GM18909 (cell line): ENCODE data around the gene MINDY4B.

Experiments used
- ATAC-seq: cut with Tn5 transposase; IDR thresholded peaks from one replicate; pipeline ENCODE4 v1.9.1; 2021; ENCODE audit warnings: mild to moderate bottlenecking; ENCODE audit not compliant: unreplicated experiment, poor library complexity

Gene MINDY4B

DNA sequence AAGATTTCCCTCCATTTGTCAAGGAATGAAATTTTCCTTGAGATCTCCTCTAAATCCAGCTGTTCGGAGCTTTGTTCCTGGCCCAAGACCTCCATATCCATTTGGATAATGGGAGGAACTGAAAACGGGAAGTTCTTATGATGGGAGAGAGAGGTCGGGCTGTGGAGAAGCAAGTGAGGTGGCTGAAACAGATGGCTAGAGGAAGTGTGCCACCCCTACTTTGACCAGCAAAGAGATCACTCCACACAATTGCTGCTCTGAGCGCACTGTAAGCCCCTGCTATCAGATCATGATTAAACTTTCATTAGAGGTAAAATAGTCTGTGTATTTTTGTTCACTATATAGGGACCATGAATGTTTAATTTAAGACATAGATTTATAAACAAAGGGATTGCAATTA, at the start of gene MINDY4B:
Gene MINDY4B, minus strand, starts transcription at position 101 of the 400 bp plus-strand sequence. Its CDS starts 0 bp downstream, at position 101.
- no peak for ATAC-seq

DNA sequence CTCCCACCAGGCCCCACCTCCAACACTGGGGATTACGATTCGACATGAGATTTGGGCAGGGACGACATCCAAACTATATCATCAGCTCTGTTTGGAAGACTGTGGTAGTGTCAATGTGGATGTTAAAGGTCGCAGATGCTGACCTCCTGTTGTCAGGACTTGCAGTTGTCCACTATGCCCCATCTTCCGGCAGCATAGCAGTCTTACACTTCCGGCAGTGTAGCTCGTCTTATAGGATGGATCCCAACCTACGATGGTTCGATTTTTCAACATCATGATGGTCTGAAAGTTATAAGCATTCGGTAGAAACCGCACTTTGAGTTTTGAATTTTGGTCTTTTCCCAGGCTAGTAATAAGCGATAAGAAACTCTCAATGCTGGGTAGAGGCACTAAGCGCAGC, 46.7 kb upstream of the MINDY4B start:
- ATAC-seq, result no peak

DNA sequence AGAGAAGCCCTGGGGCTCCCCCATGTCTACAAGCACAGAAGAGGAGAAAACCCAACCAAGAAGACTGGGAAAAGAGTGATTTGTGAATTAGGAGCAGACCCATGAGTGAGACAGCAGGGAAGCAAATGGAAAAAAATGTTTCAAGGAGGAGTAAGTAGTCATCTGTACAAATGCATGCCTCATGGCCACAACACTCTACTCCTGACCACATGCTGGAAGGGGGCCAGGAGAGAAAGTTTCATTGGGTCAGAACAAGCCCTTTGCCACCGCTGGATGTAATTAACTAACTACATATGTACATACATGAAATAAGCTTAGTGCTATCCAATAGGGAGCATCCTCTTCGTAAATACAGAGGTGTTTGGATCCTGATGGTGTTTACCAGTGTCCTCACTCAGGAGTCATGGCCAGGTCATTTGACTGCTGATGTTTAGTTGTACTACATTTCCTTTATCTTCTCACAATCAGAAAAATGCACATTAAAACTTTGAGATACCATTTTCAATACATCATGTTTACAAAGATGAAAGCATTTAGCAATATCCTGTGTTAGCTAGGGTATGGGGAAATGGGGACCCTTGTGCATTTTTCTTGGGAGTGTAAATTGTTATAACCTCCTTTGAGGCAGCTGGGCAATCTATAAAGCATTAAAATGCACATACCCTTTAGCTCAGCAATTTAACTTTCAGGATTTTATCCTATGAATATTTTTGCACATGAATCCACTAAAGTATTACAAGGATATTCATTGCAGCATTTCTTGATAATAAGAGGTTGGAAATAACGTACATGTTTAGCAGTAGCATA, 40.2 kb upstream of the MINDY4B start:
- ATAC-seq, result no peak

DNA sequence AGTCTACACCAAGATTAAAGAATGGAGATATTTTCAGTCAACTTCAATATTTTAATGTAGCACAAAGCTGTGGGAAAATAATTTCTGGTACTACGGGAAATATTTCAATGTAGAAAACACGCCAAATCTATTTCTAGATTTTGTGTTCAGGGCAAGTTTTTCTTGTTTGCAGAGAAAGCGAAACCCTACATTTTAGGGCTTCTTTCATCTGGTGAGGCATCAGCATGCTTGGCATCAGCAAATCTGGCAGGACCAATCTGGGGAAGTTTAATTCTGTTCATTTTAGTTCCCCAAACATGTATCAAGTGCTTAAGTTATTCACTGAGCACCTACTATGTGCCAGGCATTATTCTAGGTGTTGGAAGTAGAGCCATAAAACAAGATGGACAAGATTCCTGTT, 37.0 kb upstream of the MINDY4B start:
- ATAC-seq, result no peak

DNA sequence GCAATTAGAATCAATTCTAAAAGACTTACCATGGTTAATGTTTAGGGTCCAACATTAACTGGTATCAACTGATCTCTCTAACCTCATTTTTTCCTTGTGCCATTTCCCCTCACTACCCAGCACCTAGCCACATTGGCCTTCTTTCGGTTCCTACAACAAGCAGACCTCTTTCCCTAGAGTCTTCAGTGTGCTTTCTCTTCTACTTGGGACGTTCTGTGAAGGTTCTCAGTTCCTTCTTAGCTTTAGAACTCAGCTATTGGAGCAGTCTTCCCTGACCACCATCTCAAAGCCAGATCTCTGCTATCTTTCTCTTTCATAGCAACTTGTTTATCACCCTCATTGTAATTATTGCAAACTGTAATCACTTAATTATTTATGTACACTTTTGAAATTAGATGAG, 31.5 kb upstream of the MINDY4B start:
- ATAC-seq, result peak; percentile 71

DNA sequence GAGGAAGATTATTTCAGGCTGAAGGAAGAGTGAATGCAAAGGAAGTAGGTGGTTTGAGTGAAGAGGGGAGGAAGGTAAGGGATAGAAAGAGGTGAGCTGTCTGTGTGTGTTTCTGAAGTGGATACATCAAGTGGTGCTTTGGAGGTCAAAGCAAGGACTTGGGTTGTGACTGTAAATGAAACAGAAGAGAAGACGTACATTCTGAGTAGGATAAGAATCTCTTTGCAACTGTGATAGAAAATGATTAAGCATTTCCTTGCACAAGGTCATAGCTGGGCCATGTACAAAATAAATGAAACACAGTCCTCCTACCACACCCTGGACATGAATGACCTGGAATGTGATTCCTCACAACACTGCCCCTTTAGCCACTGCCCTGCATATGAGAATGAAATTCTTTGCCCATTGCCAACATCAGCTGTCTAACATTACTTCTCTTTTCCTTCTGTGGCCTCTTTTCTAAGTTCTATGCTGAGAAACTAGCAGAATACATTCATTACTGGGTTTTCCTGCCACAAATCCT, 28.3 kb upstream of the MINDY4B start:
- ATAC-seq, result no peak

DNA sequence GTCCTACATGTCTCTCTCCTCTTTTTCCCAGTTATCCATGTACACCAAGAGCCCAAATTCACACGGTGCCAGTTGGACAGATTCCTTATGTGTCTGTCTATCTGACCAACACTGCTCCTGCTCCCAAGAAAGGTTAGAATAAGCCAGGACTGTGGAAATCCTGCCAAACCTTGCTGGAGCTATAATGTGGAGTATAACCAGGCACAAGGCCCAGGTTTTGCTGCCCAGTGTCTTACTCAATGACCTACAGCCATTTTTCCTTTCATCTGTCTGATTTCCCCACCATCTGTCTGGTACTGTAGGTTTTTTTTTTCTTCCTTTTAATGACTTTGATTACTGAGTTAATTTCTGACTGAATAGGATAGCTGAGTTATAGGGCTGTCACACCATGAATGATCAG, 26.5 kb upstream of the MINDY4B start:
- ATAC-seq, result no peak

DNA sequence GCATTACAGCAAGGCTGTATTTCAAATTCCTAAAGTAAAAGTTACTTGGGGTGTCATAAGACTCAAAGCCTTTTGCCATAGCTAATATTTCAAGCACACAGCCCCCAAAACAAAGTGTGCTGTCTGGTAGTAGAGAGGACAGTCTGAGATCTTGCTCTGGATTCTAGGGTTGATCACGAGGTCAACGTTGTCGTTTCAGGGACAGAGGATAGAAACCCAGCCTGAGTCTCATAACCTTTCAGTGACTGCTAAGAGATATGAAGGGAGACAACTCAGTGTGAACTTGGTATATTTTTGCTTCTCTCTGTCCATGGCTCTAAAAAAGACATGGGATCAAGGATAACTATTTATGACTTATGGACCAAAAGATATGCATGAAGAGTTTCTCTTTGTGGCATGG, 25.6 kb upstream of the MINDY4B start:
- ATAC-seq, result no peak

DNA sequence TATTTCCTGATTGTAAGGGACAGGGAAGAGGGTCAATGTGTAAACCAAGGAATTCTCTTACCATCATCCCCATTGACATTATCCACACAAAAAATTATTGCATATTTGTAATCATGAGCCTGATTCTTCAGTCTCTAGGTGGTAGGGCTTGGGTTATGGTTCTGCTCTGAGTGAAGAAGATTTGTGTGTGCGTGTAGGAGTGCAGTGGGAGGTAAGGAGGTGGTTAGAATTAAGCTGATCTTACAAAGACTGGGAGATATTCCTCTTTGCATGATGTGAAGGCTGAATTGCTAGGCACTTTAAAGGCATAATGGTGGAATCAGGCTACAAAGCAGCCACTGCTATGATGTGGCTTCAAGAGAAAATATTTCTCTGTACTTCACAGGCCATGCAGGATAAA, 23.0 kb upstream of the MINDY4B start:
- no peak for ATAC-seq

DNA sequence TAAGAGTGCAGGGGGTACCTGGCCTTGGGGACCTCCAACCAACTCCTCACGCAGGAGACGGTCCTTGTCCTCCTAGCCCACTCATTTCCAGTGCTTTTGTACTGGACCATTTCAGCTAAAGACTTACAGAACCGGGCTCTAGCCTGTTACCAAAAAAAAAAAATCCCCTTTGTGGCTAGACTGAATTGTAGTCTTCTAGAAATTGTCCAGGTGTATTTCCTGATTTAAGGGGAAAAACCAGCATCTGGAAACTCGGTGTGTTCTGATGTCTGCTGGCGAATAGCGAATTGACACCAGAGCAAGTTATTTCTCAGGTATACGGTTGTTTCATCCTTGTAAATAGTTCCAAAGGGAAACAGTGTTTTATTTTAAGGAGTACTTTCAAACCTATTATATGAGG, 21.1 kb upstream of the MINDY4B start:
- ATAC-seq, result no peak

DNA sequence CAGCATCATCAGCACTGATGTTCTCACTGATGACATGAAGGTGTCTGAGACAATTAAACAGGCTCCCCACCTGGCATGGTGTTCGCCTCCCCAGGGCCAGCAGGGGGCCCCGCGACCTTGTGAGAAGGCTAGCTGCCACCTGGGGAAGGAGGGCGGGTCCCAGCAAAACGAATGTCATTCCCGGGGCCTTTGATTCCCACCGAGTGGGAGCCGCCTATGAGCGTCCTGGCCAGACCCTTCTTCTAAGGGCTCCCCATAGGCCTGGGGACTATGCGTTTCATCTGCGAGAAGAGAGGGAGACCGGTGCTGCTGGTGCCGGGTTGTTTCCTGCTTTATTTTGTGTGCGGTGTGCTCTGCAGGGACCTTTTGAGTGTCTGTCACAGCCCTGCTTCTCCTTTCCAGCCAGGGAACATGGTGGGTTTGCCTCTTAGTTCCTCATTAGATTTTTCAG, 20.5 kb upstream of the MINDY4B start:
- peak; percentile 88 for ATAC-seq

DNA sequence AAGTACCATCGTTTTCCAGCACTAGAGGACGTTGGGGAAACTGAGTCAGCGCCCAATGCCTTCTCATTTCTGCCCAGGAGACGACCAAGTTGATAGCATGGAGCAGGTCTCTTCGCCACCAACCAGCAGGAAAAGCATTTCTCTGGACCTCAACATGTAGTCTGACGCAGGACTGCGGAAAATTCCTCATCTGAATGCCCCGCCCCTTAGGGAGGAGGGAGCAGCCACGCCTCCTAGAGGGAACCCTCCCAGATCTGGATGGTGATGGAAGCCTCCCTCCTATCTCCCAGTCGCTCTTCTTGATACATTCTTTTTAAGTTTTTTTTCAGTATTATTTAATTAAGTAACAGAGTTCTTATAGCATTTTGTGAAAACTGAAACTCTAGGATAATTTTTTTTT, 17.4 kb upstream of the MINDY4B start:
- no peak for ATAC-seq

DNA sequence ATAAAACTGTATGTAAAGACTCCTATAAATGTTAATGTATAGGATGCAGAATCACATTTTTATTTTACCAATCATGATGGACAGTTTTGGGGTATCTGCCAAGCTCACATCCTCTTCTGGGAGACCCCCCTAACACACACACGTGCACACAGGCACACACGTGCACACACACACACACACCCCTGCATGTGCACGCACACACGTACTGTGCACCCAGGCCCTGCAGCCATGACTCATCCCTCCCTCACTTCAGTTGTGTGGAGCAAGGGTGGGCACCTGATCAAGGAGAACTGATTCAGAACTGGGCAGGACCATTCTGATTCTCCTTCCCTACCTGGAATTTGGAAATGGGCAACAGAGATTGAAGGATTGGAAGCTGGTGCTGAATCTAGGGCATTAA, 16.0 kb upstream of the MINDY4B start:
- ATAC-seq, result no peak

DNA sequence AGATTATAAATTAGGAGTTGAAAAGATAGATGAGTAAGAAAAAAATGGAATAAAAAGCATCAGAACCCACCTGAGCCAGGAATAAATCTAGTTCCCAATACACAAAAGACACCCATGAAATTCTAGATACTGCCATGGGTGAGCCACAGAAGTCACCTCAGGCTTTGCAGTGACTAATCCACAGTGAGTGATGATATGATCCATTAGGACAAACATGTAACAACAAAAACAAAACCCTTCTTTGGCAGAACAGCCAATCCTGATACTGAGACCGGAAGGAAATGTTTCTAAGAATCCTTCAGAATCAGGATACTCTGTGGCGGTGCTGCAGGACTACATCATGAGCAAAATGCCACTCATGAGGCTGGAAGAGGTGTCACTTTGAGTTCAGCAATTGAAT, 15.0 kb upstream of the MINDY4B start:
- no peak for ATAC-seq

DNA sequence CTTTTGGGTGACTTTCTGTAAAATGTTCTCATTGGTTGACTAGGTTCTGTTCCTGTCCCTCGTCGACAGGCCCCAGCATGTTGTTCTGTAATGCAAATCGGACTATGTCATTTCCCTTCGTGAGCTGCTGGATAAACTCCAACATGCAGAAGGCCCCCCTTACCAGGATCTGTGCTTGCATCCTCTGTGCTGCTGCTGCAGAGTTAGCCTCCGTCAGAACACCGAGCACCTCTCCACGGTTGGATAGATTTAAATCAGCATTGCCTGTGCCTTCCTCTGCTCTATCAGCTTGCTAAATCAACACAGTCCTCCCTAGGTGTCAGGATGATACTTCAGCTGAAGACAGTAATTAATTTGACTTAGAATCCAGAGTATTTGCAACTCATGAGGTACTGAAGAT, 12.7 kb upstream of the MINDY4B start:
- ATAC-seq, result no peak

DNA sequence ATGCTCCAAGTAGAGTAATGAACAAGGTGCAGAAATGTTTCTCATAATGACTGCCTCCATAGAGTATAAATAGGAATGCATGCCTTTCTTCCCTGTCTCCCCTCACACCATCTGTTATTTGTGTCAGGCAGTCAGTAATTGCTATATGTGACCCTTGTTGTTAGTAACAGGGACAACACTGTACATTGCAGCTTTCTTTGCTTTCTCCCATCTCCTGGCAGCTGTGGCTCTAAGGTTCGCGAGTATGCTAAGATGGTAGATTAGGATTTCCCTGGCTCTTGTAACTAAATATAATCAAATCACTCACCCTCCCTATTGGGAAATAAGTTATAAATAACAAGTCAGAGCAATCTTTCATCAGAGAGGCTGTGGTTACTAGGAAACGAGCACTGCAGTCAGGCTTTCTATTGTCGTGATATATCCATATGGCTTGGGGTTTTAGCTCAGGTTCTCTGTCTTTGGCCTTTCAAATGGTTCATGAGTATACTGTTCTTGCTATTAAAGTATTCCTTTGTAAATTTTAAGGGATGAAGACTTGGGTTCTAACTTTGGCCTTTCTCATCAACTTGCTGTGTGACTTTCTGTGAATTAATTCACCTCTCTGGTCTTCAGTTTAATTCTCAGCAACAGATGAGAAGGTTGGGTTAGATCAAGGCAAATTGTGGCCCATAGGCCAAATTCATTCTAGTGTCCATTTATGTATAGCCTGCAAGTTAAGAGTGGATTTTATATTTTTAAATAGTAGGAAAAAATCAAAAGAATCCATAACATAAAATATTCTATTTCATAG, 8.1 kb upstream of the MINDY4B start:
- ATAC-seq, result no peak

DNA sequence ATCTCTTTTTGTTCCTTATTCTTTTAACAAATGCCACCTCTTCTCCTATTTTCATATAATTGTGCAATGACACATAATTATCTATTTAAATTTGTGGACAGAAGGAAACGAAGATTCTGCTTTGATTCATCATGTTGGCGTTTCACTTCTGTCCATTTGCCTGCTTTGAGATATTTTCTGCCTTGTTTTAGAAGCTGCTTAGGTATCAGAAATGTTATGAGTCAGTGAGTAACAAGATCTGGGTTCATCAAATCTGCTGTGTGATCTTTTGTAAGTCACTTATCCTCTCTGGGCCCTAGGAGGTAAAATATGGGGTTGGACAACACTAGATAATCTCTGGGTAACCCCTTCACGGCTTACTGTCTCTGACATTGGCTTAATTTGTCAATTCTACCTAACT, 7.3 kb upstream of the MINDY4B start:
- ATAC-seq, result no peak

DNA sequence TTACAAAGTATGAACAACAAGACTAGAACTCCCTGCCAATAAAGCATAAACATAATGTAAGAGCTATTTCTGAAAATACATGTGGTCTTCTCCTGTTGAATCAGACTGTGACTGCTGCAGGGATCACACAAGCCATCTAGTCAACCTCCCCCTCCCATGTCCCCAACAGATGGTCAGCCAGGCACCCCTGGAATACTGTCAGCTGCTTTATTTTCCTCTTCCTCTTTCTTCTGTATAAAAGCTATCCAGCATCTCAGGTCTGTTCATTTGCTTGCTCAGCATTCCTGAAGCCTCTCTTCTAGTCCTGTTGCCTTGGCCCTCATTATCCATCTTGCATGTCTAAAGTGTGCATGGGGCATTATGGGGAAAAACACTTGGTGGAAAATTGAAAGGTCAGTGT, 6.5 kb upstream of the MINDY4B start:
- no peak for ATAC-seq

DNA sequence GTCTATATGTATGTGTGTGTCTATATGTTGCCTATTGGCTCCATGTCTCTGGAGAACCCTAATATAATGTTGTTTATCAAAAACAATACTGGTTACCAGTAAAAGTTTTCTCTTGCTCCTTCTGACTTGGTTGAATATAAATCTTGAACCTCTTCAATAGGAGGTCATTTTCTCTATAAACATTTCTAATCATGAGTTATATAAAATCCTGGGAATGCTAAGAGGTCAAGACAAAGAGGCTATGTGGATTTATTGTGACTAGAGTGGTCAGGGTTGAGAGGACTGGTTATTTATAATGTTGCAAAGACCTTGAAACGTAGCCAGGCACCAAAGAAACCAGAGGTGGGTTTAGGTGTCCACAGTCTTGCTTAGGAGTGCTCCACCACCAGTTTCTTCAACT, 1.2 kb upstream of the MINDY4B start:
- no peak for ATAC-seq

DNA sequence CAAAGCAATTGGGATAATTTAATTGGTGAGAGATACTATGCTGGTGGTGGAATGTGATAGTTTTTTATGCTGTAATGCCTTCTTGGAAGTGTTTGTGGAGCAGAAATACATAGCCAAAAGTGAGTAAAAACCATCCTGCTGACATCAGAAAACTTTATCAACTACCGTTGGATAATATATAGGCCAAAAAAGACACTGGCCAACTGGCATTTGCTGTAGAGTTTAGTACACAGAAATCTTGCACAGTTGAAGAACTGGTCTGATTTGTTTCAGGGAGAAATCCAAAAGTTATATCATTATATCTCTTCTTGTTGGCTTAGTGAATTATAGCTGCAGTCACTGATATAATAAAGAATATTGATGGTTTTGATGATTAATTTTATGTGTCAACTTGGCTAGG, 507 bp upstream of the MINDY4B start:
- no peak for ATAC-seq

DNA sequence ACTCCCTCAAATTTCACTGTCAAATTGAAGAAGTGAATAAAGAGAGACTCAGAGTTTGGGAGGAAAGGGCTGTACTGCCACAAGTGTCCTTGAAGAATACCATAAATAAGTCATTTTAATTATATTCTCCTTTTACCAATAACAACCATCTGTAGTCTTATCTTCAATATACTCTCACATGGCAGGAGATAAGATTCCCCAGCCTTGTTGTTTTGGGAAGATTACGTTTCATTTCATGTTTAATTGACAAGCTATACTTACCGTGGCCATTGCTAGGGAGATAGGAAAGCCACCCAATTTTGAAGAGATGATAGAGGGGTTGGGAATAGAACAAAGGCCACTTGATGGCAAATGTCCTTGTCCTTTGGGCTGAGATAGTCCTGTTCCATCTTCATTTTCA, 2.3 kb downstream of the MINDY4B start:
- no peak for ATAC-seq
